ENCODE results near the gene FBXO27.

DNA sequence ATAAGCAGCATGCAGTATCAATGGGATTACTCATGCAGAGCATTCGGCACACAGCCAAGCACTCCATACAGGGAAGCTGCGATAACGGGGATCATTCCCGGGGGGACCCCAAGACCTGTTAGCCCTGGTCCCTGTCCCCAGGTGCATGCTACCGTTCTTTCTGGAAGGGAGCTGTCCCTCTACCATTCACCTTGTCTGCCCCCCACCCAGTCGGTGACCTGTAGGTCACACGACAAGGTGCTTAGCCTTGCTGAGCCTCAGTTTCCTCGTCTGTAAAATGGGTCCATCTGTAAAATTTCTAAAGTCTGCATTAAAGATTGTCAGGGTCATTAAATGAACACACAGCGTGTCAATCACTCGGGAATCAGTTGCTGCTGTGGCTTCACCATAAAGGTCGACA, 45.0 kb upstream of the FBXO27 start:
- TF ChIP-seq, protein P1, sequence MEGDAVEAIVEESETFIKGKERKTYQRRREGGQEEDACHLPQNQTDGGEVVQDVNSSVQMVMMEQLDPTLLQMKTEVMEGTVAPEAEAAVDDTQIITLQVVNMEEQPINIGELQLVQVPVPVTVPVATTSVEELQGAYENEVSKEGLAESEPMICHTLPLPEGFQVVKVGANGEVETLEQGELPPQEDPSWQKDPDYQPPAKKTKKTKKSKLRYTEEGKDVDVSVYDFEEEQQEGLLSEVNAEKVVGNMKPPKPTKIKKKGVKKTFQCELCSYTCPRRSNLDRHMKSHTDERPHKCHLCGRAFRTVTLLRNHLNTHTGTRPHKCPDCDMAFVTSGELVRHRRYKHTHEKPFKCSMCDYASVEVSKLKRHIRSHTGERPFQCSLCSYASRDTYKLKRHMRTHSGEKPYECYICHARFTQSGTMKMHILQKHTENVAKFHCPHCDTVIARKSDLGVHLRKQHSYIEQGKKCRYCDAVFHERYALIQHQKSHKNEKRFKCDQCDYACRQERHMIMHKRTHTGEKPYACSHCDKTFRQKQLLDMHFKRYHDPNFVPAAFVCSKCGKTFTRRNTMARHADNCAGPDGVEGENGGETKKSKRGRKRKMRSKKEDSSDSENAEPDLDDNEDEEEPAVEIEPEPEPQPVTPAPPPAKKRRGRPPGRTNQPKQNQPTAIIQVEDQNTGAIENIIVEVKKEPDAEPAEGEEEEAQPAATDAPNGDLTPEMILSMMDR (IDR thresholded peaks at IDR 0.05; ENCODE audit: borderline replicate concordance, extremely low read depth, low read length, poor library complexity, severe bottlenecking) = no peak
- TF ChIP-seq EZH2 (IDR thresholded peaks at IDR 0.05; ENCODE audit: borderline replicate concordance, low read depth, low read length, severe bottlenecking) = no peak
